ENCODE measurements around the gene EML4. TPM values are rescaled to one million over a fixed set of nuclear protein-coding genes. Genes with fewer than 3 reads are reported as not detected.
"Not testable (repeated sequence)": the region's sequence is repeated elsewhere in the genome, so short reads cannot be mapped to it uniquely, and the experiment has no call there.

EML4 gene
- polyA plus RNA-seq, 1 of the 3 experiments (the other 2 are of a cell fraction), result 35.0 TPM

GRCh38 chr2:42132966-42133641 lies 36.0 kb upstream of the EML4 start (continued):
- TF ChIP-seq REST (IDR thresholded peaks at IDR 0.05; ENCODE audit: low read depth, low read length) (peak; percentile 82), USF2 (IDR thresholded peaks at IDR 0.05; ENCODE audit: borderline replicate concordance, low read depth, low read length) (no peak), PBX3 (IDR thresholded peaks at IDR 0.05) (peak; percentile 97), TAF1 (IDR thresholded peaks at IDR 0.05; ENCODE audit: borderline replicate concordance, low read depth, low read length) (peak; percentile 67; the same call in 1 of the 2 replicates), SMC3 (IDR thresholded peaks at IDR 0.05; ENCODE audit: low read depth, low read length) (peak; percentile 41), SIN3A (IDR thresholded peaks at IDR 0.05; ENCODE audit: borderline replicate concordance, low read depth, low read length) (peak; percentile 94)

GRCh38 chr2:42133771-42134195 lies 35.4 kb upstream of the EML4 start:
- Histone ChIP-seq H3K4me2 (peak overlapping the region; percentile 71), H3K9me2 (no peaks in the 10 kb centered on the region), H2AFZ (ENCODE audit: low read depth) (no peak overlapping the region; the same call in 1 of the 2 replicates), H3K4me3 (ENCODE audit: low read depth in 2 of 2, low read length in 1 of 2) (peak overlapping the region; percentile 36 to 46; a peak in 3 of 4 replicates), H3K9ac (peak overlapping the region; percentile 35; the same call in 1 of the 2 replicates), H3K27me3 (ENCODE audit: insufficient read depth) (no peaks in the 10 kb centered on the region), H3K79me2 (ENCODE audit: insufficient read depth) (no peaks in the 10 kb centered on the region), H3F3A (replicated peaks; ENCODE audit: insufficient read depth) (peaks cover 42% of the 10 kb centered on the region), H3K36me3 (replicated peaks in 1 of 2; ENCODE audit: control insufficient read depth in 1 of 2, insufficient read depth in 2 of 2, low read length in 1 of 2) (no peaks in the 10 kb centered on the region), H3K4me1 (ENCODE audit: control insufficient read depth in 1 of 2, insufficient read depth in 2 of 2, low read depth in 1 of 2, low read length in 1 of 2) (peaks cover 49 to 60% of the 10 kb centered on the region in 2 experiments), H3K9me3 (no peaks in the 10 kb centered on the region), H3K27ac (ENCODE audit: low read depth in 2 of 2, low read length in 1 of 2) (peak overlapping the region; percentile 87 to 100), H4K20me1 (ENCODE audit: insufficient read depth) (no peaks in the 10 kb centered on the region)
- POLR2A ChIA-PET, result interaction anchor here (0.9 to 2.8 kb wide), 9 partner anchors 8 to 179 kb away, joined by 4 to 27 read pairs (median 10); no protein-coding TSS in a partner anchor
- peak; percentile 50 for DNase-seq
- 79% methylated on average over 11 of the region's 11 CpGs for WGBS (ENCODE audit: low lambda C conversion rate)
- CTCF ChIA-PET, result interaction anchor here (0.7 to 3.8 kb wide), 15 partner anchors 10 to 280 kb away, joined by 3 to 20 read pairs (median 5); no protein-coding TSS in a partner anchor
- TF ChIP-seq GATA2 (CRISPR knock-in tag; IDR thresholded peaks at IDR 0.05) (peak; percentile 40; the same call in 1 of the 2 replicates), EP300 (IDR thresholded peaks at IDR 0.05; ENCODE audit: borderline replicate concordance in 1 of 2, low read depth in 1 of 2, low read length in 1 of 2) (no peak), FOXM1 (IDR thresholded peaks at IDR 0.05; ENCODE audit: low read depth) (no peak), REST (IDR thresholded peaks at IDR 0.05; ENCODE audit: low read depth, low read length) (no peak)

- H3K9ac ChIP-seq; H3K9me2 ChIP-seq; H3K79me2 ChIP-seq (ENCODE audit: insufficient read depth); H3K36me3 ChIP-seq (replicated peaks in 1 of 2; ENCODE audit: control insufficient read depth in 1 of 2, insufficient read depth in 2 of 2, low read length in 1 of 2); H3K4me2 ChIP-seq; H3K27me3 ChIP-seq (ENCODE audit: insufficient read depth); H4K20me1 ChIP-seq (ENCODE audit: insufficient read depth); H3K9me3 ChIP-seq; H3K4me3 ChIP-seq (ENCODE audit: low read depth in 2 of 2, low read length in 1 of 2); H2AFZ ChIP-seq (ENCODE audit: low read depth); DNase-seq: not testable (repeated sequence)
- H3K4me1 ChIP-seq (ENCODE audit: control insufficient read depth in 1 of 2, insufficient read depth in 2 of 2, low read depth in 1 of 2, low read length in 1 of 2), result peaks cover 53 to 57% of the 10 kb centered on the region in 2 experiments
- POLR2A ChIA-PET, result interaction anchor here (0.6 to 2.8 kb wide), 5 partner anchors 10 to 1416 kb away, joined by 3 to 18 read pairs (median 11); no protein-coding TSS in a partner anchor
- H3K27ac ChIP-seq (ENCODE audit: low read depth in 2 of 2, low read length in 1 of 2), result peak overlapping the region in 1 of 2 experiments; percentile 100; a peak in 3 of 4 replicates
- 90% methylated on average over 10 of the region's 10 CpGs for WGBS (ENCODE audit: low lambda C conversion rate)
- H3F3A ChIP-seq (replicated peaks; ENCODE audit: insufficient read depth), result peaks cover 49% of the 10 kb centered on the region
- CTCF ChIA-PET, result interaction anchor here (1.1 to 3.8 kb wide), 4 partner anchors 12 to 100 kb away, joined by 4 to 20 read pairs (median 5); no protein-coding TSS in a partner anchor
These were observed 34.7 kb upstream of the EML4 start for GRCh38 chr2:42134401-42134932.

All from SK-N-SH (cell line).